HG02588 (cell line): Measurements from ENCODE around the gene HSFX3.
"Not testable (repeated sequence)": the region's sequence is repeated elsewhere in the genome, so short reads cannot be mapped to it uniquely, and the experiment has no call there.

Source experiments
- ATAC-seq: cut with Tn5 transposase; IDR thresholded peaks from one replicate; pipeline ENCODE4 v1.9.1; 2021; ENCODE audit warnings: mild to moderate bottlenecking, moderate library complexity; ENCODE audit not compliant: unreplicated experiment

Gene HSFX3

GRCh38 chrX:149549701-149550100 is at the start of gene HSFX3:
TSS of gene HSFX3 (minus strand) at chrX:149549924. CDS start at chrX:149549852, 72 bp downstream.
- ATAC-seq, result not testable (repeated sequence)

- ATAC-seq, result not testable (repeated sequence)
These were observed 48.9 kb upstream of the HSFX3 start for GRCh38 chrX:149598603-149599002.

- ATAC-seq, result not testable (repeated sequence)
These were observed 46.2 kb upstream of the HSFX3 start for GRCh38 chrX:149595943-149596342.

GRCh38 chrX:149595214-149595613 is 45.5 kb upstream of the HSFX3 start, which contains the start of gene HSFX2:
TSS of gene HSFX2 (minus strand) at chrX:149595314. CDS start at chrX:149594700, 614 bp downstream.
- not testable (repeated sequence) for ATAC-seq

GRCh38 chrX:149590993-149591392 is 41.3 kb upstream of the HSFX3 start:
- ATAC-seq, result not testable (repeated sequence)

- not testable (repeated sequence) for ATAC-seq
These were observed 37.6 kb upstream of the HSFX3 start, which contains the start of gene MAGEA9B for GRCh38 chrX:149587359-149587758. TSS of gene MAGEA9B (minus strand) at chrX:149587459. CDS start at chrX:149583179, 4,280 bp downstream.

GRCh38 chrX:149585631-149586030 is 35.9 kb upstream of the HSFX3 start:
- ATAC-seq, result not testable (repeated sequence)

- ATAC-seq, result peak; percentile 100
These were observed 23.7 kb upstream of the HSFX3 start for GRCh38 chrX:149573456-149573855.

GRCh38 chrX:149572743-149573142 is 23.0 kb upstream of the HSFX3 start:
- ATAC-seq, result no peak

GRCh38 chrX:149571770-149572169 is 22.0 kb upstream of the HSFX3 start:
- no peak for ATAC-seq

- ATAC-seq, result no peak
These were observed 20.9 kb upstream of the HSFX3 start for GRCh38 chrX:149570668-149571067.

GRCh38 chrX:149569770-149570169 is 20.0 kb upstream of the HSFX3 start:
- no peak for ATAC-seq

GRCh38 chrX:149568701-149569296 is 19.1 kb upstream of the HSFX3 start:
- no peak for ATAC-seq

- no peak for ATAC-seq
These were observed 18.1 kb upstream of the HSFX3 start for GRCh38 chrX:149567621-149568417.

GRCh38 chrX:149563359-149563758 is 13.6 kb upstream of the HSFX3 start:
- ATAC-seq, result no peak

GRCh38 chrX:149555251-149555650 is 5.5 kb upstream of the HSFX3 start:
- ATAC-seq, result not testable (repeated sequence)

GRCh38 chrX:149551939-149552248 is 2.2 kb upstream of the HSFX3 start:
- not testable (repeated sequence) for ATAC-seq

GRCh38 chrX:149551245-149551938 is 1.7 kb upstream of the HSFX3 start:
- ATAC-seq, result peak; percentile 53

- ATAC-seq, result not testable (repeated sequence)
These were observed 730 bp upstream of the HSFX3 start for GRCh38 chrX:149550454-149550853.

GRCh38 chrX:149547782-149548181 is 1.9 kb downstream of the HSFX3 start:
- ATAC-seq, result not testable (repeated sequence)

- not testable (repeated sequence) for ATAC-seq
These were observed 2.8 kb downstream of the HSFX3 start for GRCh38 chrX:149546962-149547361.
